GM12878 (cell line): ENCODE data around the gene FICD. TPM values are rescaled to one million over a fixed set of nuclear protein-coding genes. Genes with fewer than 3 reads are reported as not detected.
A peak's percentile ranks its signal among the peaks of the same experiment; 100 is the strongest.

ENCODE experiments used
- BACH1 ChIP-seq: fragments of 450-650 bp; IDR thresholded peaks from 2 replicates; pipeline ENCODE4 v1.6.1; 2017; ENCODE audit warnings: mild to moderate bottlenecking, borderline replicate concordance
- BCL3 ChIP-seq: IDR thresholded peaks from 2 replicates; pipeline ENCODE4 v1.6.1; 2011; ENCODE audit warnings: borderline replicate concordance, low read depth, mild to moderate bottlenecking, moderate library complexity, low read length; ENCODE audit not compliant: insufficient read depth, poor library complexity, severe bottlenecking
- CEBPB ChIP-seq, 2 experiments: fragments of 150-350 bp in 1 of 2; IDR thresholded peaks; 2 replicates each; pipeline ENCODE4 v1.6.1; 2012 to 2014; ENCODE audit warnings: low read depth in 2 of 2, low read length in 2 of 2, borderline replicate concordance in 1 of 2, inconsistent platforms in 1 of 2
- E2F4 ChIP-seq: IDR thresholded peaks from 2 replicates; pipeline ENCODE4 v1.6.1; 2012; ENCODE audit warnings: low read depth, low read length, improper control_type of control experiment
- E4F1 ChIP-seq: fragments of 450-650 bp; IDR thresholded peaks from 2 replicates; pipeline ENCODE4 v1.6.1; 2018; ENCODE audit warnings: borderline replicate concordance, mild to moderate bottlenecking; ENCODE audit not compliant: partially characterized antibody
- EGR1 ChIP-seq, 2 experiments: IDR thresholded peaks; 1 replicate in 1 of 2; 2 replicates in 1 of 2; pipeline ENCODE4 v1.6.1; 2011 to 2012; ENCODE audit warnings: low read depth in 2 of 2, low read length in 2 of 2, borderline replicate concordance in 1 of 2, mild to moderate bottlenecking in 1 of 2, moderate library complexity in 1 of 2
- IRF5 ChIP-seq: fragments of 450-650 bp; IDR thresholded peaks from 2 replicates; pipeline ENCODE4 v1.6.1; 2017; ENCODE audit warnings: borderline replicate concordance
- NFIC ChIP-seq: IDR thresholded peaks from 2 replicates; pipeline ENCODE4 v1.6.1; 2012; ENCODE audit warnings: low read depth, mild to moderate bottlenecking, inconsistent platforms, low read length, moderate library complexity
- NR2C1 ChIP-seq: fragments of 450-650 bp; IDR thresholded peaks from 2 replicates; pipeline ENCODE4 v1.6.1; 2017; ENCODE audit warnings: antibody characterized with exemption, mild to moderate bottlenecking, moderate library complexity
- PBX3 ChIP-seq: IDR thresholded peaks from 2 replicates; pipeline ENCODE4 v1.6.1; 2011; ENCODE audit warnings: mild to moderate bottlenecking, low read depth, low read length, moderate library complexity; ENCODE audit not compliant: insufficient replicate concordance
- PML ChIP-seq: IDR thresholded peaks from 2 replicates; pipeline ENCODE4 v1.6.1; 2012; ENCODE audit warnings: low read length, inconsistent platforms
- POLR2A ChIP-seq: IDR thresholded peaks from 2 replicates; pipeline ENCODE4 v1.6.1; 2011; ENCODE audit warnings: low read depth, mild to moderate bottlenecking, low read length
- POU2F2 ChIP-seq: IDR thresholded peaks from 3 replicates; pipeline ENCODE4 v1.6.1; 2011; ENCODE audit warnings: low read depth, mild to moderate bottlenecking, low read length, borderline replicate concordance
- STAT3 ChIP-seq: IDR thresholded peaks from 2 replicates; pipeline ENCODE4 v1.6.1; 2011; ENCODE audit warnings: low read depth, low read length, improper control_type of control experiment
- TCF12 ChIP-seq: IDR thresholded peaks from 2 replicates; pipeline ENCODE4 v1.6.1; 2011; ENCODE audit warnings: low read depth, mild to moderate bottlenecking, low read length
- ZNF687 ChIP-seq: fragments of 450-650 bp; IDR thresholded peaks from 2 replicates; pipeline ENCODE4 v1.6.1; 2017; ENCODE audit warnings: mild to moderate bottlenecking, moderate library complexity
- polyA plus RNA-seq, 11 experiments: library from polyadenylated mRNA; depleted of rRNA in 4 of 11; unstranded in 6 of 11; stranded (reverse) in 5 of 11; fragments of >200 nt; fragmentation: Nextera tagmentation in 4 of 11; fragmentation: Illumina TruSeq in 1 of 11; extraction: Ambion mirVana in 4 of 11; extraction: Trizol in 1 of 11; gene quantifications; 1 replicate in 1 of 11; 2 replicates in 10 of 11; pipeline versions ENCODE4 v1.2.1 to v1.2.3, GENCODE V29; 2011 to 2016; ENCODE audit warnings: inconsistent platforms in 2 of 11, missing spikeins in 2 of 11, low read depth in 1 of 11
- total RNA-seq, 4 experiments: library from RNA; depleted of rRNA in 3 of 4; stranded (reverse); fragments of >200 nt in 3 of 4; fragmentation: Illumina TruSeq in 1 of 4; extraction: Trizol in 1 of 4; gene quantifications; 2 replicates each; pipeline versions ENCODE4 v1.2.1 to v1.2.3, GENCODE V29; 2013 to 2021

The FICD gene
- total and polyA plus RNA-seq, 10 of the 15 experiments (the other 5 are each of a cell fraction or from before 2014, with no cell fraction given) = 1.1 to 9.4 (median 4.3) TPM

- TF ChIP-seq E4F1 (no peak), PBX3 (no peak), E2F4 (no peak), STAT3 (peak; percentile 14; the same call in 1 of the 2 replicates), ZNF687 (peak; percentile 72; the same call in 1 of the 2 replicates), BCL3 (peak; percentile 59), EGR1 (IDR thresholded peaks at IDR 0.05; ENCODE audit: borderline replicate concordance in 1 of 2, low read depth in 2 of 2, low read length in 2 of 2) (no peak), POU2F2 (0 out of 3 replicates have a peak, but pooled peaks have one; percentile 60), PML (no peak), NR2C1 (no peak), CEBPB (IDR thresholded peaks at IDR 0.05; ENCODE audit: borderline replicate concordance in 1 of 2, low read depth in 2 of 2, low read length in 2 of 2) (no peak), BACH1 (0 out of 2 replicates have a peak, but pooled peaks have one; percentile 45), POLR2A (no peak), NFIC (no peak), IRF5 (no peak), TCF12 (0 out of 2 replicates have a peak, but pooled peaks have one; percentile 14)
Observed at GRCh38 chr12:108567406-108568337, 52.6 kb downstream of the FICD start (continued).
